ENCODE results near the gene EXOSC7. TPM values are rescaled to one million over a fixed set of nuclear protein-coding genes. Genes with fewer than 3 reads are reported as not detected.

The EXOSC7 gene
- total and polyA plus RNA-seq, 2 experiments from 2014 or later = 31.1 to 53.5 TPM

DNA sequence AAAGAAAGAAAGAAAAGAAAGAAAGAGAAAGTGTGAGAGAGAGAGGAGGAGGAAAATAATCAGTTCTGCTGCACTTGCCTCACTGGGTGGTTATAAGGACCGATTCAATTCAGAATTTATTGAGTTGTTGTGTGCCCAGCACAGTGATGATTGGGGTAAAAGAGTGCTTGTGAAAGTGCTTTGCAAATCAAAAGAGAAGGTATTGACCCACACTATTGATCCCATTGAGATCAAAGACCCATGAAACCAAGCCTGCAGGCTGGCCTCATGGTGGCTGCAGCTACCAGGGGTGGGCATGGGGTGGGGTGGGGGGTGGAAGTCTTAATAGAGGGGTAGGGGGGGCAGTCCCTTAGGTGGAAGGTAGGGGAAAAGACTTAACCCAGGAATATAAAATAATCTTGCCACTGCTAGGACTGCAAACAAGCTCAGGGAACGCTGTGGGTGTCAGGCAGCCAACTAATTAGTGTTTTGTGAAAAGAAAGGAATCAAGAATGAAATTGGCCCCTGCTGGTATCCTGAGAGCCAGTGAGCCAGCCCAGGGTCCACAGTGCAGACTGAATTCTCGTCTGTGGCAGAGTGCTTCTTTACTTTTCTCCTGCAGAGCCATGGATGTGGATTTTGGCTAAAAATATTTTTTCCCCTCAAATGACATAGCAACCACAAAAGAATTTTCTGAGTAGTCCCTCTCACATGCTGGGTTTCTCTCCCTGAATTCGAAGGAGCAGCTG lies 84.3 kb downstream of the EXOSC7 start:
- H3F3A ChIP-seq (ENCODE audit: insufficient read depth) = peaks cover 39% of the 10 kb centered on the region
- no peak for DNase-seq
- TF ChIP-seq EZH2phosphoT487 (IDR thresholded peaks at IDR 0.05; ENCODE audit: insufficient read depth, low read depth) (no peak), EZH2 (IDR thresholded peaks at IDR 0.05; ENCODE audit: insufficient read depth, poor library complexity, severe bottlenecking) (no peak)
- WGBS, 2 experiments (ENCODE audit: low coverage in 1 of 2, low lambda C conversion rate in 2 of 2, missing lambda C conversion rate in 2 of 2) = 70 to 72% methylated on average over 4 of the region's 4 CpGs
- no peak overlapping the region for H3K4me3 ChIP-seq
- no peak overlapping the region for H3K4me2 ChIP-seq (ENCODE audit: unreplicated experiment)
- no peaks in the 10 kb centered on the region for H3K27me3 ChIP-seq (replicated peaks; ENCODE audit: insufficient read depth)
- no peaks in the 10 kb centered on the region for H3K79me2 ChIP-seq (ENCODE audit: insufficient read depth)
- in situ Hi-C loops (cut with MboI) = no loop called here
- no peaks in the 10 kb centered on the region for H3K9me2 ChIP-seq (ENCODE audit: insufficient read depth)
- H3K36me3 ChIP-seq (ENCODE audit: low read depth) = no peaks in the 10 kb centered on the region
- no peaks in the 10 kb centered on the region for H4K20me1 ChIP-seq (ENCODE audit: insufficient read depth)
- no peak overlapping the region for H3K9ac ChIP-seq
- no peaks in the 10 kb centered on the region for H3K9me3 ChIP-seq (ENCODE audit: low read depth)
- H3K4me1 ChIP-seq (ENCODE audit: insufficient read depth) = peaks cover 46% of the 10 kb centered on the region
- no peak overlapping the region for H3K27ac ChIP-seq
- H2AFZ ChIP-seq = peak overlapping the region; percentile 11; the same call in 1 of the 2 replicates

Small RNA genes within 50 kb of the gene (small RNA-seq; reads per million reads assigned to genes)
- gene RNU5B-3P (ENCODE audit: low read depth, low replicate concordance) = 5.3 reads per million, percentile 79 among the genes with 10 or more reads in this experiment

Other genes starting within 250 kb of the EXOSC7 start
- 5.4 and 9.0 TPM in 2 replicates for gene ZNF501, start 246.6 kb upstream of the EXOSC7 start, total RNA-seq (2014; rRNA removed; shearing (Covaris generic))
- gene ZNF501, start 246.6 kb upstream of the EXOSC7 start, polyA plus RNA-seq (2016; fragmentation: Nextera tagmentation; extraction: Ambion mirVana) = 3.8 and 5.1 TPM in 2 replicates
- 24.3 and 25.0 TPM in 2 replicates for gene KIAA1143, start 214.6 kb upstream of the EXOSC7 start, total RNA-seq (2014; rRNA removed; shearing (Covaris generic))
- gene KIAA1143, start 214.6 kb upstream of the EXOSC7 start, polyA plus RNA-seq (2016; fragmentation: Nextera tagmentation; extraction: Ambion mirVana) = 21.8 and 23.5 TPM in 2 replicates
- 3.3 and 3.9 TPM in 2 replicates for gene KIF15, start 214.4 kb upstream of the EXOSC7 start, total RNA-seq (2014; rRNA removed; shearing (Covaris generic))
- gene KIF15, start 214.4 kb upstream of the EXOSC7 start, polyA plus RNA-seq (2016; fragmentation: Nextera tagmentation; extraction: Ambion mirVana) = 2.9 and 3.3 TPM in 2 replicates
- gene TMEM42, start 114.3 kb upstream of the EXOSC7 start, total RNA-seq (2014; rRNA removed; shearing (Covaris generic)) = 23.2 and 33.8 TPM in 2 replicates
- 34.2 and 35.0 TPM in 2 replicates for gene TMEM42, start 114.3 kb upstream of the EXOSC7 start, polyA plus RNA-seq (2016; fragmentation: Nextera tagmentation; extraction: Ambion mirVana)
- gene TGM4, start 101.6 kb upstream of the EXOSC7 start, total RNA-seq (2014; rRNA removed; shearing (Covaris generic)) = not detected in 2 replicates
- not detected in 2 replicates for gene TGM4, start 101.6 kb upstream of the EXOSC7 start, polyA plus RNA-seq (2016; fragmentation: Nextera tagmentation; extraction: Ambion mirVana)
- 76.2 and 89.5 TPM in 2 replicates for gene ZDHHC3, start 70 bp upstream of the EXOSC7 start, total RNA-seq (2014; rRNA removed; shearing (Covaris generic))
- 48.7 and 48.9 TPM in 2 replicates for gene ZDHHC3, start 70 bp upstream of the EXOSC7 start, polyA plus RNA-seq (2016; fragmentation: Nextera tagmentation; extraction: Ambion mirVana)
- 42.1 and 45.4 TPM in 2 replicates for gene CLEC3B, start 50.1 kb downstream of the EXOSC7 start, total RNA-seq (2014; rRNA removed; shearing (Covaris generic))
- gene CLEC3B, start 50.1 kb downstream of the EXOSC7 start, polyA plus RNA-seq (2016; fragmentation: Nextera tagmentation; extraction: Ambion mirVana) = 48.8 and 49.5 TPM in 2 replicates
- gene CDCP1, start 170.1 kb downstream of the EXOSC7 start, total RNA-seq (2014; rRNA removed; shearing (Covaris generic)) = 5.4 and 8.9 TPM in 2 replicates
- gene CDCP1, start 170.1 kb downstream of the EXOSC7 start, polyA plus RNA-seq (2016; fragmentation: Nextera tagmentation; extraction: Ambion mirVana) = 8.8 and 9.9 TPM in 2 replicates

Data from GM23248 (cell line).